ENCODE results near the gene METTL27. TPM values are rescaled to one million over a fixed set of nuclear protein-coding genes. Genes with fewer than 3 reads are reported as not detected.
A peak's percentile ranks its signal among the peaks of the same experiment; 100 is the strongest.

METTL27 gene
- total RNA-seq, 3 donors from 2014 or later = 1.6 to 10.6 (median 7.0) TPM

DNA sequence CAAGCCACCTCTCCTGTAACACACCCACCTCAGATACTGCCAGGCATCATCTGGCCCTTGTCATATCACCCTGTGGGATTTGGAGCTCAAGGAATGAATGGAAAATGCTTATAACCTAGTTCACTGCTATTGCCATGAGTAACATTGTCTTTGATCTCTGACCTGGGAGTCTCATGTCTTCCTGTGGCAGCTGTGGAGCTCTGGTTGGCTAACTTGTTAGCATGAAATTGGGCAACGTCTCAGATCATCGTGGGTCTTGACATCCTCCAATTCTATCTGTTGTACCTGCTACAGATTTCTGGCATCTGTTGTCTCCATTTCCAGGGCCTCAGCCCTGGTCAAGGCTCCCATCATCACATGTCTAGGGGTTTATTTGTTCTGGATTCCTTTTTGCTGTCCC is 16.5 kb upstream of the METTL27 start:
- intact Hi-C loops (cut with DNase I; ENCODE audit: low total_unique reads) = loop anchor here (10.0 kb wide), 1 partner anchor 234 kb away; the partner anchor contains the start of gene MLXIPL

DNA sequence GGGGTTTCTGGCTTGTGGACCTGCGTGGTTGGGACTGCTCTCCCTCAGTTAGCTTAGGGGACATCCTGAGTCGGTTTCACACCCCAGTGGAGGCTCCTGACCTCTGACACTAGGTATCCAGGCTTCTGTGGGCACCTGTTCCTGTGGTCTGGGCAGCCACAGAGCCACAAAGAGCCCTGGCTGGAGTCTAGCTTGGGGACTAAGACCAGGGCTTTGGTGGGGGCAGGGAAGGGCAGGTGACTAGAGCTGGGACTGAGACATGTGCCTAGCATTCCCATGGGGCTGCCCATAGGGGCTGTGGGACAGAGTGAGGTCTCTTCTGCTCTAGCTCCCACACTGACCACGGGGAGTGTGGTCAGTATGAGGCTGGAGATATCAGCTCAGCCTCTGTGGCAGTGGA is 14.6 kb upstream of the METTL27 start:
- intact Hi-C loops (cut with DNase I; ENCODE audit: low total_unique reads) = loop anchor here (10.0 kb wide), 1 partner anchor 232 kb away; the partner anchor contains the start of gene MLXIPL
- Histone ChIP-seq H3K27me3 (no peaks in the 10 kb centered on the region), H3K9me3 (no peaks in the 10 kb centered on the region), H3K4me1 (peaks cover 0 to 4% of the 10 kb centered on the region in 2 donors), H3K4me3 (no peak overlapping the region), H3K27ac (no peak overlapping the region), H3K36me3 (no peaks in the 10 kb centered on the region)
- TF ChIP-seq POLR2A (IDR thresholded peaks at IDR 0.05) (no peak), POLR2AphosphoS5 (IDR thresholded peaks at IDR 0.05) (no peak)
- TF ChIP-seq, protein P1, sequence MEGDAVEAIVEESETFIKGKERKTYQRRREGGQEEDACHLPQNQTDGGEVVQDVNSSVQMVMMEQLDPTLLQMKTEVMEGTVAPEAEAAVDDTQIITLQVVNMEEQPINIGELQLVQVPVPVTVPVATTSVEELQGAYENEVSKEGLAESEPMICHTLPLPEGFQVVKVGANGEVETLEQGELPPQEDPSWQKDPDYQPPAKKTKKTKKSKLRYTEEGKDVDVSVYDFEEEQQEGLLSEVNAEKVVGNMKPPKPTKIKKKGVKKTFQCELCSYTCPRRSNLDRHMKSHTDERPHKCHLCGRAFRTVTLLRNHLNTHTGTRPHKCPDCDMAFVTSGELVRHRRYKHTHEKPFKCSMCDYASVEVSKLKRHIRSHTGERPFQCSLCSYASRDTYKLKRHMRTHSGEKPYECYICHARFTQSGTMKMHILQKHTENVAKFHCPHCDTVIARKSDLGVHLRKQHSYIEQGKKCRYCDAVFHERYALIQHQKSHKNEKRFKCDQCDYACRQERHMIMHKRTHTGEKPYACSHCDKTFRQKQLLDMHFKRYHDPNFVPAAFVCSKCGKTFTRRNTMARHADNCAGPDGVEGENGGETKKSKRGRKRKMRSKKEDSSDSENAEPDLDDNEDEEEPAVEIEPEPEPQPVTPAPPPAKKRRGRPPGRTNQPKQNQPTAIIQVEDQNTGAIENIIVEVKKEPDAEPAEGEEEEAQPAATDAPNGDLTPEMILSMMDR (IDR thresholded peaks at IDR 0.05) = no peak
- no peak for DNase-seq (ENCODE audit: low spot score in 2 of 2)

More for the DNA sequence above, 16.5 kb upstream of the METTL27 start:
- H3K4me3 ChIP-seq = no peak overlapping the region
- DNase-seq (ENCODE audit: low spot score in 2 of 2) = no peak
- no peaks in the 10 kb centered on the region for H3K36me3 ChIP-seq
- H3K27me3 ChIP-seq = no peaks in the 10 kb centered on the region
- peaks cover 0 to 4% of the 10 kb centered on the region in 2 donors for H3K4me1 ChIP-seq
- TF ChIP-seq, protein P1 (IDR thresholded peaks at IDR 0.05) = no peak
- TF ChIP-seq POLR2A (IDR thresholded peaks at IDR 0.05) (no peak), POLR2AphosphoS5 (IDR thresholded peaks at IDR 0.05) (no peak)
- no peak overlapping the region for H3K27ac ChIP-seq
- H3K9me3 ChIP-seq = no peaks in the 10 kb centered on the region

DNA sequence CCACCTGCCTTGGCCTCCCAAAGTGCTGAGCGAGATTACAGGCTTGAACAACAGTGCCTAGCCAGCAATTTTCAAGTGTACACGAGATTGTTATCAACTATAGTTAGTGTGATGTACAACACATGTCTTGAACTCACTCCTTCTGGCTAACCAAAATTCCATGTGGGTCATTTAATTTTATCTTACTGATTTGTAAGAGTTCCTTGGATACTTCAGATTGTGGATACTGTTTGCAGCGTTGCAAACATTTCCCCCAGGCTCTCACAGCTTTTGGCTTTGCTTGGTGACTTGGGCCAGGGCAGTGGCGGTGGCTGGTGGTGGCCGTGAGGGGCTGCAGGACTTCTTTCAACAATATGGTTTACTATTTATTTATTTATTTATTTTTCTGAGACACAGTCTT is 10.2 kb upstream of the METTL27 start:
- intact Hi-C loops (cut with DNase I; ENCODE audit: low total_unique reads) = loop anchor here (10.0 kb wide), 1 partner anchor 228 kb away; the partner anchor contains the start of gene MLXIPL
- H3K27me3 ChIP-seq = no peaks in the 10 kb centered on the region
- no peak for TF ChIP-seq POLR2AphosphoS5 (IDR thresholded peaks at IDR 0.05)
- no peak for TF ChIP-seq POLR2A (IDR thresholded peaks at IDR 0.05)
- peak overlapping the region in 1 of 2 donors; percentile 86 for H3K27ac ChIP-seq
- no peaks in the 10 kb centered on the region for H3K36me3 ChIP-seq
- no peaks in the 10 kb centered on the region for H3K9me3 ChIP-seq
- H3K4me3 ChIP-seq = no peak overlapping the region
- DNase-seq (ENCODE audit: low spot score in 2 of 2) = no peak
- H3K4me1 ChIP-seq = peaks cover 0 to 4% of the 10 kb centered on the region in 2 donors

DNA sequence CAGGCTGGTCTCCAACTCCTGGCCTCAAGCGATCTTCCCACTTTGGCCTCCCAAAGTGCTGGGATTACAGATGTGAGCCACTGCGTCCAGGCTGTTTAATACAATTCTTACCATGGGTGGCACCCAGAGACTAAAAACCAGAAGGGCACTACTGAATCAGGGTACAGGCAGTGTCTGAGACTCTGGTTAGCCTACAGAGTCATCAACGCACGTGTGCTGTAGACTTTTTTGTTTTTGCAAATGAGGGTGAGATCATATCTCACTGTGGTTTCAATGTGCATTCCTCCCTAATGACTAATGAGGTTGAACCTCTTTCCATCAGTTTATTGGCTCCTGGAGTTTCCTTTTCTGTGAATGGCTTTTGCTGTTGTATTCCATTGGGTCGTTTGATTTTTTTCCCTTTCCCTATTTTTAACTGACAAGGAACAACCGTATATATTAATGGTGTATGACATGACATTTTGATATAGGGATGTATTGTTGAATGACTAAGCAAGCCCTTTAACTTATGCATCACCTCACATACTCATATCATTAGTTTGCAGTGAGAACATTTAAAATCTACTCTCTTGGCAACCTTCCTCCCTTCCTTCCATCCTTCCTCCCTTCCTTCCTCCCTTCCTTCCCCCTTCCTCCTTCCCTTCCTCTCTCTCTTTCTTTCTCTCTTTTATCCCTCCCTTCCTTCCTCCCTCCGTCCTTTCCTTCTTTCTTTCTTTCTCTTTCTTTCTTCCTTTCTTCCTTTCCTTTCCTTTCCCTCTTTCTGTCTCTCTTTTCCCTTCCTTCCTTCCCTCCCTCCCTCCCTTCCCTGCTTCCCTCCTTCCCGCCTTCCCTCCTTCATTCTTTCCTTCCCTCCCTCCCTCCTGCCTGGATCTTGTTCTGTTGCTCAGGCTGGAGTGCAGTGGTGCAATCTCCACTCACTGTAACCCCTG is 9.4 kb upstream of the METTL27 start:
- intact Hi-C loops (cut with DNase I; ENCODE audit: low total_unique reads) = loop anchor here (10.0 kb wide), 1 partner anchor 227 kb away; the partner anchor contains the start of gene MLXIPL
- Histone ChIP-seq H3K36me3 (no peaks in the 10 kb centered on the region), H3K4me1 (peaks cover 0 to 4% of the 10 kb centered on the region in 2 donors)

DNA sequence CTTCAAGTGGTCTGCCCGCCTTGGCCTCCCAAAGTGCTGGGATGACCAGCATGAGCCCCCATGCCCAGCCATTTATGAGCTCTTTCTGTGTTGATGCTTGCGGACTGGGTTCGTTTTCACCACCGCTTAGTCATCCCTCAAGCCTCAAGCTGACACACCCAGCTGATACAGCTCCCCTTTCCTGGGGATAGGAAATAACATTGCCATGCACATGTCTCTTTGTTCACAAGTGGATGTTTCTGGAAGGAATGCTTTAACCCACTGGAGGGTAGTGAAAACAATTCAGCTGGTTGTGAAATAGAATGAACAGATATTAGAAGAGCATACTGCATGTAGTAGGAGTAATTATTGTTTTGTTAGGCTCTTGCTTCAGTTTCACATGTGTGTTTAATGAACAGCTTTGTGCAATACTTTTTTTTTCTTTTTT is 8.5 kb upstream of the METTL27 start:
- Histone ChIP-seq H3K4me3 (no peak overlapping the region), H3K9me3 (no peaks in the 10 kb centered on the region), H3K27me3 (no peaks in the 10 kb centered on the region), H3K36me3 (no peaks in the 10 kb centered on the region), H3K4me1 (peaks cover 0 to 3% of the 10 kb centered on the region in 2 donors), H3K27ac (peak overlapping the region; percentile 86 to 96)
- no peak for TF ChIP-seq POLR2A (IDR thresholded peaks at IDR 0.05)
- peak; percentile 7 to 33 (median 10) for TF ChIP-seq POLR2AphosphoS5 (IDR thresholded peaks at IDR 0.05)
- TF ChIP-seq, protein P1 (IDR thresholded peaks at IDR 0.05) = no peak
- intact Hi-C loops (cut with DNase I; ENCODE audit: low total_unique reads) = loop anchor here (10.0 kb wide), 1 partner anchor 226 kb away; the partner anchor contains the start of gene MLXIPL
- no peak for DNase-seq (ENCODE audit: low spot score in 2 of 2)

More for the DNA sequence above, 9.4 kb upstream of the METTL27 start:
- no peaks in the 10 kb centered on the region for H3K9me3 ChIP-seq
- H3K27ac ChIP-seq = peak overlapping the region; percentile 86 to 96
- H3K27me3 ChIP-seq = no peaks in the 10 kb centered on the region
- peak; percentile 6 to 80 (median 31) for TF ChIP-seq POLR2AphosphoS5 (IDR thresholded peaks at IDR 0.05)
- TF ChIP-seq POLR2A (IDR thresholded peaks at IDR 0.05) = no peak
- TF ChIP-seq, protein P1 (IDR thresholded peaks at IDR 0.05) = no peak
- H3K4me3 ChIP-seq = peak overlapping the region in 1 of 3 donors; percentile 8
- no peak for DNase-seq (ENCODE audit: low spot score in 2 of 2)
